GM12872 (cell line): ENCODE data around the gene ARL8A.

Source experiments
- CTCF ChIP-seq: IDR thresholded peaks from 3 replicates; pipeline ENCODE4 v1.5.1; 2011; ENCODE audit warnings: low read depth, mild to moderate bottlenecking, low read length, moderate library complexity; ENCODE audit not compliant: insufficient read depth

ARL8A gene

GRCh38 chr1:202168861-202169260, 24.3 kb upstream of the ARL8A start:
- no peak for TF ChIP-seq CTCF

GRCh38 chr1:202167708-202168415, 23.3 kb upstream of the ARL8A start:
- TF ChIP-seq CTCF, result no peak

- no peak for TF ChIP-seq CTCF
These were observed 21.7 kb upstream of the ARL8A start for GRCh38 chr1:202165942-202166843.

GRCh38 chr1:202165267-202165941, 20.9 kb upstream of the ARL8A start:
- TF ChIP-seq CTCF, result no peak

GRCh38 chr1:202164271-202165037, 19.9 kb upstream of the ARL8A start:
- no peak for TF ChIP-seq CTCF

GRCh38 chr1:202163281-202164270, 19.0 kb upstream of the ARL8A start:
- no peak for TF ChIP-seq CTCF
